WTC11 (cell line): Measurements from ENCODE around the gene BUD13.

Source experiments
- ATF2 ChIP-seq: sonication (generic); formaldehyde crosslinking; IDR thresholded peaks from 2 replicates; pipeline ENCODE4 v1.8.1; 2022; ENCODE audit warnings: low read depth, missing genetic modification reagents, borderline replicate concordance
- ATF6 ChIP-seq: sonication (generic); formaldehyde crosslinking; IDR thresholded peaks from 2 replicates; pipeline ENCODE4 v1.8.1; 2023; ENCODE audit warnings: mild to moderate bottlenecking, missing genetic modification reagents
- CBFB ChIP-seq: sonication (generic); formaldehyde crosslinking; IDR thresholded peaks from 2 replicates; pipeline ENCODE4 v1.8.1; 2022; ENCODE audit warnings: mild to moderate bottlenecking, low read depth, missing genetic modification reagents
- CTCF ChIP-seq: fragments of 200-600 bp; IDR thresholded peaks from 2 replicates; pipeline ENCODE4 v1.8.0; 2022; ENCODE audit warnings: antibody characterized with exemption
- E2F4 ChIP-seq: sonication (generic); formaldehyde crosslinking; IDR thresholded peaks from 2 replicates; pipeline ENCODE4 v1.8.1; 2022; ENCODE audit warnings: low read depth, mild to moderate bottlenecking, moderate library complexity, missing genetic modification reagents, borderline replicate concordance
- JUN ChIP-seq: sonication (generic); formaldehyde crosslinking; IDR thresholded peaks from 2 replicates; pipeline ENCODE4 v1.8.0; 2023; ENCODE audit warnings: mild to moderate bottlenecking, missing genetic modification reagents
- TP53 ChIP-seq: sonication (generic); formaldehyde crosslinking; IDR thresholded peaks from 2 replicates; pipeline ENCODE4 v1.8.1; 2023; ENCODE audit warnings: mild to moderate bottlenecking, missing genetic modification reagents

- TF ChIP-seq JUN (CRISPR knock-in tag), result no peak
- no peak for TF ChIP-seq ATF2 (CRISPR knock-in tag)
- TF ChIP-seq CTCF, result no peak
- no peak for TF ChIP-seq E2F4 (CRISPR knock-in tag)
- TF ChIP-seq TP53 (CRISPR knock-in tag), result no peak
- TF ChIP-seq CBFB (CRISPR knock-in tag), result no peak
- TF ChIP-seq ATF6 (CRISPR knock-in tag), result no peak
These were observed 9.9 kb upstream of the BUD13 start for GRCh38 chr11:116782728-116783127.
